Measurements from ENCODE around the gene THSD4. TPM values are rescaled to one million over a fixed set of nuclear protein-coding genes. Genes with fewer than 3 reads are reported as not detected.

THSD4 gene
- polyA plus RNA-seq, 1 donor (not counting 4 experiments of a cell fraction or from before 2014, with no cell fraction given), result 24.5 TPM

DNA sequence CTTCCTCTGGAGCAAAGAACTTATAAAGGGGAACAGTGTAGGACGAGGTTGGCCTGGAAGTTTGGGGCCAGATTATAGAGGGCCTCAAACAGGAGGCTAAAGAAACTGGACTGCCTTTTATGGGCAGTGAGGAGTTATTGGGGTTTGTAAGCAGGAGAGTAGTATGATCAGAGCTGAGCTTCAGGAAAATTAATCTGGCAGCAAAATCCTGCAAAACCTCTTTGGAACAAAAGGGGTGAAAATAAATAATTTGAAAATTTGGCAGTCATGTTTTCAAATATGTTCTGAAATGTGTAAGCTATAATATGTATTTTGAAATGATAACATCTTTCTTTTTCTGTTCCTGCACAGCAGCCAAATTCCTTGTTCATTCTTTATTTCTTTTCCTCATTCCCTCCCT is 164.9 kb downstream of the THSD4 start:
- Histone ChIP-seq H3K4me1 (ENCODE audit: control insufficient read depth, extremely low read depth, insufficient read depth, low read length) (peaks cover 48% of the 10 kb centered on the region), H3K9ac (ENCODE audit: control insufficient read depth, extremely low read depth, insufficient read depth, low read length) (peak overlapping the region; percentile 40), H3K36me3 (ENCODE audit: control insufficient read depth in 2 of 2, extremely low read depth in 1 of 2, insufficient read depth in 2 of 2, low read length in 2 of 2) (peaks cover 2 to 16% of the 10 kb centered on the region in 2 experiments), H3K79me2 (ENCODE audit: control insufficient read depth, insufficient read depth, low read length) (peaks cover 10% of the 10 kb centered on the region), H3K27me3 (ENCODE audit: control insufficient read depth, extremely low read depth, insufficient read depth, low read length) (no peaks in the 10 kb centered on the region), H3K27ac (ENCODE audit: control insufficient read depth, insufficient read depth, low read length) (peak overlapping the region; percentile 88), H2AFZ (ENCODE audit: control insufficient read depth, low read length) (no peak overlapping the region), H3K4me2 (ENCODE audit: control insufficient read depth, extremely low read depth, insufficient read depth, low read depth, low read length) (no peak overlapping the region), H3K4me3 (ENCODE audit: control insufficient read depth in 2 of 3, extremely low read depth in 1 of 3, insufficient read depth in 2 of 3, low read depth in 1 of 3, low read length in 3 of 3) (no peak overlapping the region), H4K20me1 (ENCODE audit: control insufficient read depth, extremely low read depth, insufficient read depth, low read length) (no peaks in the 10 kb centered on the region), H3K9me3 (ENCODE audit: control insufficient read depth, low read depth, low read length) (no peaks in the 10 kb centered on the region), H3K9me1 (ENCODE audit: control insufficient read depth, extremely low read depth, insufficient read depth, low read length) (no peaks in the 10 kb centered on the region)
- no peak for DNase-seq (ENCODE audit: low read depth, low spot score)
- dilution Hi-C loops (cut with MboI; ENCODE audit: extremely low pct_ligation_motif_present, low sequenced_read_pairs), result no loop called here
- TF ChIP-seq, protein P1, sequence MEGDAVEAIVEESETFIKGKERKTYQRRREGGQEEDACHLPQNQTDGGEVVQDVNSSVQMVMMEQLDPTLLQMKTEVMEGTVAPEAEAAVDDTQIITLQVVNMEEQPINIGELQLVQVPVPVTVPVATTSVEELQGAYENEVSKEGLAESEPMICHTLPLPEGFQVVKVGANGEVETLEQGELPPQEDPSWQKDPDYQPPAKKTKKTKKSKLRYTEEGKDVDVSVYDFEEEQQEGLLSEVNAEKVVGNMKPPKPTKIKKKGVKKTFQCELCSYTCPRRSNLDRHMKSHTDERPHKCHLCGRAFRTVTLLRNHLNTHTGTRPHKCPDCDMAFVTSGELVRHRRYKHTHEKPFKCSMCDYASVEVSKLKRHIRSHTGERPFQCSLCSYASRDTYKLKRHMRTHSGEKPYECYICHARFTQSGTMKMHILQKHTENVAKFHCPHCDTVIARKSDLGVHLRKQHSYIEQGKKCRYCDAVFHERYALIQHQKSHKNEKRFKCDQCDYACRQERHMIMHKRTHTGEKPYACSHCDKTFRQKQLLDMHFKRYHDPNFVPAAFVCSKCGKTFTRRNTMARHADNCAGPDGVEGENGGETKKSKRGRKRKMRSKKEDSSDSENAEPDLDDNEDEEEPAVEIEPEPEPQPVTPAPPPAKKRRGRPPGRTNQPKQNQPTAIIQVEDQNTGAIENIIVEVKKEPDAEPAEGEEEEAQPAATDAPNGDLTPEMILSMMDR (optimal IDR thresholded peaks at IDR 0.05 in 1 of 3, IDR thresholded peaks at IDR 0.05 in 1 of 3, conservative IDR thresholded peaks at IDR 0.05 in 1 of 3; ENCODE audit: extremely low read depth in 1 of 3, insufficient read depth in 2 of 3, low read length in 3 of 3), result no peak
- no peak for TF ChIP-seq EZH2 (IDR thresholded peaks at IDR 0.05; ENCODE audit: low read length)
- no peak for FAIRE-seq

DNA sequence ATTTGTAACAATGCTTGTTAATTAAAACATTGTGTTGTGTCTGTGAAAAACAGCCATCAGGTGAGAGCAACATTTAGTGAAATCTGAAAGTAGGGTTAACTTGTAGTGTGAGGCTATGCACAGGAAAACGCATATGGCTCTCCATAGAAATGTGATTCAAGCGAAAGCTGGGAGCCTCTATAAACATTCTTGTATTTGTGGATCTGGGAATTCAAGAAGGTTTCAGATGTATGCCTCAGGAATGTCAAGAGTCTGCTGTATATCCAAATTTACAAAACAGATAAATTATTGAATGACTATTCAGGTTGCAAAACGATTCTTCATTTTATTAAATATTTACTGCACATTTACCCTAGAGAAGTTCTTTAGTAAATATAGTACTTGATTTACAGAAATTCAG is 166.0 kb downstream of the THSD4 start:
- FAIRE-seq, result no peak

More for the DNA sequence above, 166.0 kb downstream of the THSD4 start:
- TF ChIP-seq, protein P1 (optimal IDR thresholded peaks at IDR 0.05 in 1 of 3, IDR thresholded peaks at IDR 0.05 in 1 of 3, conservative IDR thresholded peaks at IDR 0.05 in 1 of 3; ENCODE audit: extremely low read depth in 1 of 3, insufficient read depth in 2 of 3, low read length in 3 of 3), result no peak
- no peak for TF ChIP-seq EZH2 (IDR thresholded peaks at IDR 0.05; ENCODE audit: low read length)
- H3K9me1 ChIP-seq (ENCODE audit: control insufficient read depth, extremely low read depth, insufficient read depth, low read length), result no peaks in the 10 kb centered on the region
- H3K9ac ChIP-seq (ENCODE audit: control insufficient read depth, extremely low read depth, insufficient read depth, low read length), result no peak overlapping the region
- H3K27me3 ChIP-seq (ENCODE audit: control insufficient read depth, extremely low read depth, insufficient read depth, low read length), result no peaks in the 10 kb centered on the region
- dilution Hi-C loops (cut with MboI; ENCODE audit: extremely low pct_ligation_motif_present, low sequenced_read_pairs), result no loop called here
- no peaks in the 10 kb centered on the region for H3K9me3 ChIP-seq (ENCODE audit: control insufficient read depth, low read depth, low read length)
- H3K27ac ChIP-seq (ENCODE audit: control insufficient read depth, insufficient read depth, low read length), result no peak overlapping the region
- peaks cover 38% of the 10 kb centered on the region for H3K4me1 ChIP-seq (ENCODE audit: control insufficient read depth, extremely low read depth, insufficient read depth, low read length)
- H4K20me1 ChIP-seq (ENCODE audit: control insufficient read depth, extremely low read depth, insufficient read depth, low read length), result no peaks in the 10 kb centered on the region
- peaks cover 2 to 16% of the 10 kb centered on the region in 2 experiments for H3K36me3 ChIP-seq (ENCODE audit: control insufficient read depth in 2 of 2, extremely low read depth in 1 of 2, insufficient read depth in 2 of 2, low read length in 2 of 2)
- peaks cover 10% of the 10 kb centered on the region for H3K79me2 ChIP-seq (ENCODE audit: control insufficient read depth, insufficient read depth, low read length)
- DNase-seq (ENCODE audit: low read depth, low spot score), result no peak
- H2AFZ ChIP-seq (ENCODE audit: control insufficient read depth, low read length), result no peak overlapping the region
- H3K4me2 ChIP-seq (ENCODE audit: control insufficient read depth, extremely low read depth, insufficient read depth, low read depth, low read length), result no peak overlapping the region
- H3K4me3 ChIP-seq (ENCODE audit: control insufficient read depth in 2 of 3, extremely low read depth in 1 of 3, insufficient read depth in 2 of 3, low read depth in 1 of 3, low read length in 3 of 3), result no peak overlapping the region
